Jurkat, Clone E6-1 (cell line): Measurements from ENCODE around the gene ADM2. TPM values are rescaled to one million over a fixed set of nuclear protein-coding genes. Genes with fewer than 3 reads are reported as not detected.
"Not testable (repeated sequence)": the region's sequence is repeated elsewhere in the genome, so short reads cannot be mapped to it uniquely, and the experiment has no call there.

ENCODE experiments used
- DNase-seq: peaks from one replicate; pipeline ENCODE4 v3.0.0-alpha.2; 2011; ENCODE audit warnings: low read depth, low spot score
- H3K4me3 ChIP-seq: 2 replicates; pipeline ENCODE4 v1.5.1; 2011; ENCODE audit warnings: mild to moderate bottlenecking, low read length, control low read depth, moderate library complexity
- polyA plus RNA-seq: library from polyadenylated mRNA; unstranded; fragments of >200 nt; gene quantifications from one replicate; pipeline ENCODE4 v1.2.1, GENCODE V29; 2012; ENCODE audit warnings: missing spikeins; ENCODE audit not compliant: insufficient read length, insufficient read depth

Gene ADM2
- polyA plus RNA-seq: 4.0 TPM

GRCh38 chr22:50481440-50482106 is at the start of gene ADM2:
Gene ADM2, plus strand, starts transcription at chr22:50481543. Its CDS starts 305 bp downstream, at chr22:50481848.
- peak within 1 kb of the TSS; percentile 47 for H3K4me3 ChIP-seq
- DNase-seq: no peak

- no peak overlapping the region for H3K4me3 ChIP-seq
- DNase-seq: no peak
Measured at GRCh38 chr22:50432131-50432876, 49.0 kb upstream of the ADM2 start.

GRCh38 chr22:50432877-50433510 is 48.3 kb upstream of the ADM2 start:
- DNase-seq, H3K4me3 ChIP-seq: not testable (repeated sequence)

- no peak overlapping the region for H3K4me3 ChIP-seq
- no peak for DNase-seq
Measured at GRCh38 chr22:50434849-50435248, 46.5 kb upstream of the ADM2 start.

- H3K4me3 ChIP-seq: no peak overlapping the region
- DNase-seq: no peak
Measured at GRCh38 chr22:50435291-50436014, 45.9 kb upstream of the ADM2 start.

GRCh38 chr22:50436015-50436830 is 45.1 kb upstream of the ADM2 start:
- DNase-seq: no peak
- H3K4me3 ChIP-seq: no peak overlapping the region

- no peak overlapping the region for H3K4me3 ChIP-seq
- no peak for DNase-seq
Measured at GRCh38 chr22:50436841-50437341, 44.5 kb upstream of the ADM2 start.

- DNase-seq: no peak
- H3K4me3 ChIP-seq: no peak overlapping the region
Measured at GRCh38 chr22:50437511-50438304, 43.6 kb upstream of the ADM2 start.

- no peak overlapping the region for H3K4me3 ChIP-seq
- DNase-seq: no peak
Measured at GRCh38 chr22:50438305-50439275, 42.8 kb upstream of the ADM2 start.

GRCh38 chr22:50439314-50439870 is 42.0 kb upstream of the ADM2 start:
- DNase-seq: no peak

GRCh38 chr22:50439871-50440331 is 41.4 kb upstream of the ADM2 start:
- no peak overlapping the region for H3K4me3 ChIP-seq
- DNase-seq: no peak

More at GRCh38 chr22:50439314-50439870, 42.0 kb upstream of the ADM2 start:
- H3K4me3 ChIP-seq: no peak overlapping the region

GRCh38 chr22:50440544-50441249 is 40.6 kb upstream of the ADM2 start:
- no peak overlapping the region for H3K4me3 ChIP-seq
- no peak for DNase-seq

- no peak for DNase-seq
- H3K4me3 ChIP-seq: no peak overlapping the region
Measured at GRCh38 chr22:50441428-50441993, 39.8 kb upstream of the ADM2 start.

GRCh38 chr22:50443197-50443596 is 38.1 kb upstream of the ADM2 start:
- DNase-seq: no peak
- no peak overlapping the region for H3K4me3 ChIP-seq
